Neural progenitor cell (in vitro differentiated cells): ENCODE results near the gene FSTL4. TPM values are rescaled to one million over a fixed set of nuclear protein-coding genes. Genes with fewer than 3 reads are reported as not detected.

ENCODE experiments used
- DNase-seq: peaks from one replicate; pipeline ENCODE4 v3.0.0-alpha.2; 2016; ENCODE audit warnings: low spot score
- H2AFZ ChIP-seq: fragments of 200-600 bp; sonication (generic); replicated peaks from 2 replicates; pipeline ENCODE4 v1.6.1; 2016; ENCODE audit warnings: antibody characterized with exemption
- H3F3A ChIP-seq: fragments of 200-600 bp; sonication (generic); 2 replicates; pipeline ENCODE4 v1.6.1; 2016; ENCODE audit warnings: antibody characterized with exemption, low read depth
- H3K27ac ChIP-seq: fragments of 200-600 bp; sonication (generic); 2 replicates; pipeline ENCODE4 v1.5.1; 2016; ENCODE audit warnings: mild to moderate bottlenecking
- H3K27me3 ChIP-seq: fragments of 200-600 bp; sonication (generic); 2 replicates; pipeline ENCODE4 v1.6.1; 2016; ENCODE audit warnings: mild to moderate bottlenecking, moderate library complexity
- H3K36me3 ChIP-seq: fragments of 200-600 bp; sonication (generic); 2 replicates; pipeline ENCODE4 v1.5.1; 2016
- H3K4me1 ChIP-seq: fragments of 200-600 bp; sonication (generic); 2 replicates; pipeline ENCODE4 v1.6.1; 2016; ENCODE audit warnings: mixed run types
- H3K4me2 ChIP-seq: fragments of 200-600 bp; sonication (generic); 2 replicates; pipeline ENCODE4 v1.6.1; 2016
- H3K4me3 ChIP-seq: fragments of 200-600 bp; sonication (generic); 2 replicates; pipeline ENCODE4 v1.5.1; 2016
- H3K79me2 ChIP-seq: fragments of 200-600 bp; sonication (generic); 2 replicates; pipeline ENCODE4 v1.6.1; 2016; ENCODE audit warnings: low read depth
- H3K9ac ChIP-seq: fragments of 200-600 bp; sonication (generic); 2 replicates; pipeline ENCODE4 v1.6.1; 2016
- H3K9me3 ChIP-seq: fragments of 200-600 bp; sonication (generic); 2 replicates; pipeline ENCODE4 v1.5.1; 2016; ENCODE audit warnings: low read depth
- H4K20me1 ChIP-seq: fragments of 200-600 bp; sonication (generic); 2 replicates; pipeline ENCODE4 v1.6.1; 2016; ENCODE audit warnings: low read depth
- H3K27ac Mint-ChIP-seq: 3 replicates; pipeline ENCODE4 v1.8.0; 2021; ENCODE audit warnings: mixed read lengths
- H3K27me3 Mint-ChIP-seq: 2 replicates; pipeline ENCODE4 v1.8.0; 2022; ENCODE audit warnings: low read depth, mild to moderate bottlenecking, inconsistent platforms, moderate library complexity, mixed read lengths; ENCODE audit not compliant: insufficient read depth
- H3K36me3 Mint-ChIP-seq: 3 replicates; pipeline ENCODE4 v1.8.0; 2021; ENCODE audit warnings: mixed read lengths
- H3K4me1 Mint-ChIP-seq: 3 replicates; pipeline ENCODE4 v1.8.0; 2021; ENCODE audit warnings: mixed read lengths
- H3K4me3 Mint-ChIP-seq: 3 replicates; pipeline ENCODE4 v1.8.0; 2021; ENCODE audit warnings: mild to moderate bottlenecking, moderate library complexity, mixed read lengths
- H3K9me3 Mint-ChIP-seq: 3 replicates; pipeline ENCODE4 v1.8.0; 2020; ENCODE audit warnings: mixed read lengths
- EZH2 ChIP-seq: fragments of 200-600 bp; sonication (generic); IDR thresholded peaks from 2 replicates; pipeline ENCODE4 v1.6.1; 2017; ENCODE audit warnings: antibody characterized with exemption, mild to moderate bottlenecking, moderate library complexity
- EZH2phosphoT487 ChIP-seq: fragments of 200-600 bp; sonication (generic); IDR thresholded peaks from 2 replicates; pipeline ENCODE4 v1.6.1; 2017; ENCODE audit warnings: antibody characterized with exemption
- total RNA-seq: library from RNA; depleted of rRNA; stranded (reverse); fragments of >200 nt; gene quantifications from 2 replicates; pipeline ENCODE4 v1.2.3, GENCODE V29; 2015; ENCODE audit warnings: low replicate concordance
- TF ChIP-seq, protein P1 (sequence below): fragments of 200-600 bp; sonication (generic); IDR thresholded peaks from 2 replicates; pipeline ENCODE4 v1.5.1; 2017; ENCODE audit warnings: antibody characterized with exemption, mild to moderate bottlenecking

The FSTL4 gene
- total RNA-seq, 1 donor from 2014 or later = 0.95 TPM

DNA sequence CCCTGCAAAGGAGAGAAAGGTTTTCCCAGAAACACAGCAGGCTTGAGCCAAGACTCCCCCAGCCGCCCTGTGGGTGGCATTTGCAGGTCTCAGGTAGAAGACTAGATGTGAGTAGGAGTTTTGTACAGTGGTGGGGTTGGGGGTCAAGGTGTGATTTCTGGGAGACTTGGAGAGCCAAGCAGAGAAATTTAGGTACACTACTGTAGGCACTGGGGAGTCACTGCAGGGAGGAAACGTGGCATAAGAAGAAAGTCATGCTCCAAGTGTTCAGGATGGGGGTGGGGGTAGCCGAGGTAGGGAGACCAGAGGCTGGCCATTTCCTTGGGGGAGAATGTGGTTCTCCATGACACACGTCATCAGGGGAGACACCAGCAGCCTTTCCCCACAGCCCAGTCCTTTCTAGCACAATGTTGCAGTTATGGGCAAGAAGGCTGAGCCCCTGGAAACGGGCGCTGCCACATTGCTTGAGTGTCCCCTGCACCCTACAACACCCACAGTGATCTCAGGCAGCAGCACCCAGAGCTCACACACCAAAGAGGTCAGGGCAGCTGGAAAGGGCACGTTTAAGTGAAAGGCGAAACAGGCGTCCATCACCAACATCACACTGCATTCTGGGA, 210.5 kb downstream of the FSTL4 start:
- H3K4me1 Mint-ChIP-seq = peaks cover 51% of the 10 kb centered on the region
- peak overlapping the region; percentile 42 for H3K27ac Mint-ChIP-seq
- Histone ChIP-seq H2AFZ (no peak overlapping the region), H3K9ac (no peak overlapping the region), H3K4me1 (peaks cover 35% of the 10 kb centered on the region), H3K4me2 (no peak overlapping the region), H3K27ac (no peak overlapping the region), H3K27me3 (no peaks in the 10 kb centered on the region), H3K4me3 (no peak overlapping the region), H3K36me3 (no peaks in the 10 kb centered on the region), H3F3A (peaks cover 10% of the 10 kb centered on the region), H3K9me3 (no peaks in the 10 kb centered on the region), H4K20me1 (no peaks in the 10 kb centered on the region), H3K79me2 (no peaks in the 10 kb centered on the region)
- H3K9me3 Mint-ChIP-seq = no peaks in the 10 kb centered on the region
- H3K27me3 Mint-ChIP-seq = peaks cover 14% of the 10 kb centered on the region
- DNase-seq = no peak
- TF ChIP-seq EZH2 (no peak), EZH2phosphoT487 (no peak)
- TF ChIP-seq, protein P1, sequence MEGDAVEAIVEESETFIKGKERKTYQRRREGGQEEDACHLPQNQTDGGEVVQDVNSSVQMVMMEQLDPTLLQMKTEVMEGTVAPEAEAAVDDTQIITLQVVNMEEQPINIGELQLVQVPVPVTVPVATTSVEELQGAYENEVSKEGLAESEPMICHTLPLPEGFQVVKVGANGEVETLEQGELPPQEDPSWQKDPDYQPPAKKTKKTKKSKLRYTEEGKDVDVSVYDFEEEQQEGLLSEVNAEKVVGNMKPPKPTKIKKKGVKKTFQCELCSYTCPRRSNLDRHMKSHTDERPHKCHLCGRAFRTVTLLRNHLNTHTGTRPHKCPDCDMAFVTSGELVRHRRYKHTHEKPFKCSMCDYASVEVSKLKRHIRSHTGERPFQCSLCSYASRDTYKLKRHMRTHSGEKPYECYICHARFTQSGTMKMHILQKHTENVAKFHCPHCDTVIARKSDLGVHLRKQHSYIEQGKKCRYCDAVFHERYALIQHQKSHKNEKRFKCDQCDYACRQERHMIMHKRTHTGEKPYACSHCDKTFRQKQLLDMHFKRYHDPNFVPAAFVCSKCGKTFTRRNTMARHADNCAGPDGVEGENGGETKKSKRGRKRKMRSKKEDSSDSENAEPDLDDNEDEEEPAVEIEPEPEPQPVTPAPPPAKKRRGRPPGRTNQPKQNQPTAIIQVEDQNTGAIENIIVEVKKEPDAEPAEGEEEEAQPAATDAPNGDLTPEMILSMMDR = no peak
- H3K4me3 Mint-ChIP-seq = no peak overlapping the region
- H3K36me3 Mint-ChIP-seq = no peaks in the 10 kb centered on the region

DNA sequence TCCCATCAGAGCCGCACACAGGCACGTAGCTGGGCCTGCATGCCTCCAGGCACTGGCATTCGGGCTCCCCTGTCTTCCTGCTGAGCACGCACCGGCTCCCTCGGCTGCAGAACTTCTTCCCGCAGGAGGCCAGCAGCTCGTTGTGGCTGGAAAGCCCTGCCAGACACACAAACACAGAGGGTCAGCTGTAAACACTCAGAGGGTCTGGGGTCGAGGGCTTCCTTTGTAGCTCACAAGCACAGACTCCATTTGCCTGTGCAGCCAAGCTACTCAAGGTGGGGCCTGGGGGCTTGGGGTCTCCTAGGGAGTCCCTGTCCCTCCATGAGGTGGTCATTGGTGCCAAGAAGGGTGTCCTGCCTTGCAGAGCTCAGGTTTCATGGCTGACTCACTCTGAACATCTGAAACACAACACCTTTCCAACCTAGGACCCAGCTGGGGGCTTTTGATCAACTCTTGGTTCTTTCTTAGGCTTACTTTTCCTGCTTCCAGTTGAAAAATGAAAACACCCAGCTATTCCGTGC, 211.4 kb downstream of the FSTL4 start:
- H3K36me3 ChIP-seq = no peaks in the 10 kb centered on the region
- no peaks in the 10 kb centered on the region for H3K79me2 ChIP-seq
- H3K4me3 Mint-ChIP-seq = no peak overlapping the region
- no peaks in the 10 kb centered on the region for H3K27me3 ChIP-seq
- no peaks in the 10 kb centered on the region for H3K9me3 Mint-ChIP-seq
- peak overlapping the region; percentile 9 for H2AFZ ChIP-seq
- H3K36me3 Mint-ChIP-seq = no peaks in the 10 kb centered on the region
- no peak for DNase-seq
- no peak overlapping the region for H3K9ac ChIP-seq
- TF ChIP-seq EZH2phosphoT487 (no peak), EZH2 (no peak)
- TF ChIP-seq, protein P1 = no peak
- no peak overlapping the region for H3K4me3 ChIP-seq
- H3K4me1 ChIP-seq = peaks cover 43% of the 10 kb centered on the region
- peaks cover 11% of the 10 kb centered on the region for H3K27me3 Mint-ChIP-seq
- no peaks in the 10 kb centered on the region for H3K9me3 ChIP-seq
- H3K27ac Mint-ChIP-seq = no peak overlapping the region
- H3K4me2 ChIP-seq = peak overlapping the region; percentile 2
- H4K20me1 ChIP-seq = no peaks in the 10 kb centered on the region
- H3K4me1 Mint-ChIP-seq = peaks cover 58% of the 10 kb centered on the region
- no peak overlapping the region for H3K27ac ChIP-seq
- H3F3A ChIP-seq = peaks cover 19% of the 10 kb centered on the region

DNA sequence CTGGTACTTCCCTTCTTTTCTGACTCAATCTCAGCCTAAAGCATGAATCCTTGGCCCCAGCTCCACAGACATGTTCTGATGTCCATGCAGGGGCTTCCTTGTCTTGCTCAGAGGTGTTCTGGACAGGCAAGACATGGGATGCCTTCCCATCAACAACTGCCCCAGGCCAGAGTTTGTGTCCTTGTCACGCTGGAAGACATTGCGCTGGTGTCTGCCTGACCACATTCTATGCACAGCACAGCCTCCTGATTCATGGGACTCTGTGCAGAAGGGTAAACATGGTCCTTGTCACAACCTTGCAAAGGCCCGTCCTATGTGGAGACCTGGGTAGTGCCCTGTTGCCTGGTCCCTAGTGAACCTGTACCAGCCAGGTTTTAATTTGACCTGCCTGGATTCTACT, 212.2 kb downstream of the FSTL4 start:
- Mint-ChIP-seq H3K9me3 (peaks cover 5% of the 10 kb centered on the region), H3K36me3 (no peaks in the 10 kb centered on the region), H3K27ac (no peak overlapping the region), H3K4me3 (no peak overlapping the region), H3K27me3 (peaks cover 14% of the 10 kb centered on the region), H3K4me1 (peaks cover 58% of the 10 kb centered on the region)
- TF ChIP-seq EZH2 (no peak), EZH2phosphoT487 (no peak)
- TF ChIP-seq, protein P1 = no peak
- Histone ChIP-seq H3K79me2 (no peaks in the 10 kb centered on the region), H3K9ac (no peak overlapping the region), H3K4me3 (no peak overlapping the region), H2AFZ (no peak overlapping the region), H3F3A (peaks cover 19% of the 10 kb centered on the region), H3K36me3 (no peaks in the 10 kb centered on the region), H3K4me2 (no peak overlapping the region), H3K27ac (no peak overlapping the region), H3K9me3 (no peaks in the 10 kb centered on the region), H3K4me1 (peaks cover 43% of the 10 kb centered on the region), H3K27me3 (no peaks in the 10 kb centered on the region), H4K20me1 (no peaks in the 10 kb centered on the region)
- no peak for DNase-seq
